ENCODE results near the gene SORCS2.
A peak's percentile ranks its signal among the peaks of the same experiment; 100 is the strongest.

Gene SORCS2

GRCh38 chr4:7487998-7488671 is 295.8 kb downstream of the SORCS2 start:
- DNase-seq: no peak

- DNase-seq: no peak
Observed at GRCh38 chr4:7491915-7492314, 299.6 kb downstream of the SORCS2 start.

GRCh38 chr4:7498446-7499200 is 306.3 kb downstream of the SORCS2 start:
- DNase-seq: no peak

- DNase-seq: no peak
Observed at GRCh38 chr4:7499661-7500060, 307.3 kb downstream of the SORCS2 start.

GRCh38 chr4:7500404-7500803 is 308.1 kb downstream of the SORCS2 start:
- no peak for DNase-seq

GRCh38 chr4:7501314-7501713 is 309.0 kb downstream of the SORCS2 start:
- no peak for DNase-seq

- DNase-seq: no peak
Observed at GRCh38 chr4:7501873-7502272, 309.5 kb downstream of the SORCS2 start.

GRCh38 chr4:7503559-7504249 is 311.4 kb downstream of the SORCS2 start:
- DNase-seq: no peak

- DNase-seq: no peak
Observed at GRCh38 chr4:7505116-7505900, 313.0 kb downstream of the SORCS2 start.

GRCh38 chr4:7506119-7506518 is 313.8 kb downstream of the SORCS2 start:
- no peak for DNase-seq

GRCh38 chr4:7506572-7506971 is 314.2 kb downstream of the SORCS2 start:
- no peak for DNase-seq

- peak; percentile 37 for DNase-seq
Observed at GRCh38 chr4:7507381-7507780, 315.0 kb downstream of the SORCS2 start.

- no peak for DNase-seq
Observed at GRCh38 chr4:7510066-7510465, 317.7 kb downstream of the SORCS2 start.

GRCh38 chr4:7510538-7510937 is 318.2 kb downstream of the SORCS2 start:
- DNase-seq: no peak

- DNase-seq: peak; percentile 5
Observed at GRCh38 chr4:7511525-7511924, 319.2 kb downstream of the SORCS2 start.

GRCh38 chr4:7512428-7512827 is 320.1 kb downstream of the SORCS2 start:
- no peak for DNase-seq

GRCh38 chr4:7512946-7513345 is 320.6 kb downstream of the SORCS2 start:
- DNase-seq: no peak

GRCh38 chr4:7513671-7514070 is 321.3 kb downstream of the SORCS2 start:
- peak; percentile 61 for DNase-seq

GRCh38 chr4:7514281-7514680 is 321.9 kb downstream of the SORCS2 start:
- no peak for DNase-seq

- DNase-seq: no peak
Observed at GRCh38 chr4:7514789-7515188, 322.5 kb downstream of the SORCS2 start.

GRCh38 chr4:7515390-7515902 is 323.1 kb downstream of the SORCS2 start:
- no peak for DNase-seq

GRCh38 chr4:7516096-7516772 is 323.9 kb downstream of the SORCS2 start:
- no peak for DNase-seq
